Liver (tissue), 9 donors: ENCODE data around the gene PARD3B. TPM values are rescaled to one million over a fixed set of nuclear protein-coding genes. Genes with fewer than 3 reads are reported as not detected.

Source experiments
- DNase-seq: peaks from one replicate; pipeline ENCODE4 v3.0.0-alpha.2; 2017; ENCODE audit warnings: low spot score
- H3K27ac ChIP-seq, 2 donors: one replicate each; pipeline ENCODE4 v1.7.0; 2013; ENCODE audit warnings: inconsistent platforms in 2 of 2, low read length in 2 of 2, control low read depth in 1 of 2, low read depth in 1 of 2, mild to moderate bottlenecking in 1 of 2
- H3K27me3 ChIP-seq, 4 donors: one replicate each; pipeline versions ENCODE4 v1.6.1 to v1.7.0; 2013; ENCODE audit warnings: low read length in 3 of 4, inconsistent platforms in 1 of 4, mild to moderate bottlenecking in 1 of 4, moderate library complexity in 1 of 4; ENCODE audit not compliant: control insufficient read depth in 4 of 4, insufficient read depth in 4 of 4
- H3K36me3 ChIP-seq, 4 donors: one replicate each; pipeline versions ENCODE4 v1.6.1 to v1.7.0; 2013; ENCODE audit warnings: low read length in 3 of 4, mild to moderate bottlenecking in 3 of 4, low read depth in 1 of 4, moderate library complexity in 1 of 4; ENCODE audit not compliant: control insufficient read depth in 4 of 4, insufficient read depth in 3 of 4
- H3K4me1 ChIP-seq, 4 donors: one replicate each; pipeline versions ENCODE4 v1.6.1 to v1.7.0; 2013; ENCODE audit warnings: low read length in 3 of 4, mild to moderate bottlenecking in 3 of 4, moderate library complexity in 1 of 4; ENCODE audit not compliant: control insufficient read depth in 4 of 4, insufficient read depth in 4 of 4
- H3K4me3 ChIP-seq, 3 donors: one replicate each; pipeline versions ENCODE4 v1.6.1 to v1.7.0; 2013; ENCODE audit warnings: low read length in 3 of 3, control low read depth in 1 of 3, low read depth in 1 of 3, mild to moderate bottlenecking in 1 of 3
- H3K9ac ChIP-seq, 2 donors: one replicate each; pipeline ENCODE4 v1.7.0; 2013; ENCODE audit warnings: low read length in 2 of 2, mild to moderate bottlenecking in 2 of 2, moderate library complexity in 2 of 2, control low read depth in 1 of 2, low read depth in 1 of 2
- H3K9me3 ChIP-seq, 4 donors: one replicate each; pipeline versions ENCODE4 v1.6.1 to v1.7.0; 2013; ENCODE audit warnings: low read length in 3 of 4; ENCODE audit not compliant: control insufficient read depth in 4 of 4
- ATF3 ChIP-seq: IDR thresholded peaks from 2 replicates; pipeline ENCODE4 v1.6.1; 2016; ENCODE audit warnings: antibody characterized with exemption
- CTCF ChIP-seq: fragments of 150-350 bp; IDR thresholded peaks from 2 replicates; pipeline ENCODE4 v1.5.1; 2017; ENCODE audit warnings: improper control_type of control experiment, low read depth, low read length; ENCODE audit not compliant: missing input control
- EGR1 ChIP-seq, 2 donors: IDR thresholded peaks; 2 replicates each; pipeline ENCODE4 v1.6.1; 2016 to 2018; ENCODE audit warnings: antibody characterized with exemption in 2 of 2, low read depth in 2 of 2
- FOXA1 ChIP-seq: IDR thresholded peaks from 2 replicates; pipeline ENCODE4 v1.6.1; 2016; ENCODE audit warnings: antibody characterized with exemption
- FOXA2 ChIP-seq: IDR thresholded peaks from 2 replicates; pipeline ENCODE4 v1.6.1; 2016; ENCODE audit warnings: antibody characterized with exemption
- GABPA ChIP-seq, 2 donors: IDR thresholded peaks in 1 of 2; conservative IDR thresholded peaks in 1 of 2; 2 replicates each; pipeline ENCODE4 v1.6.1; 2016; ENCODE audit warnings: antibody characterized with exemption in 2 of 2, mild to moderate bottlenecking in 1 of 2, moderate library complexity in 1 of 2
- HNF4A ChIP-seq, 2 donors: conservative IDR thresholded peaks; 2 replicates each; pipeline ENCODE4 v1.6.1; 2016; ENCODE audit warnings: antibody characterized with exemption in 2 of 2, mild to moderate bottlenecking in 2 of 2
- HNF4G ChIP-seq: IDR thresholded peaks from 2 replicates; pipeline ENCODE4 v1.6.1; 2016; ENCODE audit warnings: antibody characterized with exemption
- JUND ChIP-seq, 2 donors: IDR thresholded peaks; 2 replicates each; pipeline ENCODE4 v1.6.1; 2016; ENCODE audit warnings: antibody characterized with exemption in 2 of 2
- MAX ChIP-seq: IDR thresholded peaks from 2 replicates; pipeline ENCODE4 v1.6.1; 2016; ENCODE audit warnings: antibody characterized with exemption
- NR2F2 ChIP-seq: IDR thresholded peaks from 2 replicates; pipeline ENCODE4 v1.6.1; 2016; ENCODE audit warnings: antibody characterized with exemption
- RAD21 ChIP-seq, 2 donors: IDR thresholded peaks; 2 replicates each; pipeline ENCODE4 v1.6.1; 2016; ENCODE audit warnings: antibody characterized with exemption in 2 of 2, mild to moderate bottlenecking in 2 of 2
- REST ChIP-seq: IDR thresholded peaks from 2 replicates; pipeline ENCODE4 v1.6.1; 2016; ENCODE audit warnings: antibody characterized with exemption, mild to moderate bottlenecking
- RXRA ChIP-seq, 2 donors: IDR thresholded peaks; 2 replicates each; pipeline ENCODE4 v1.6.1; 2017 to 2018; ENCODE audit warnings: antibody characterized with exemption in 2 of 2, mild to moderate bottlenecking in 1 of 2
- SP1 ChIP-seq: IDR thresholded peaks from 2 replicates; pipeline ENCODE4 v1.6.1; 2018; ENCODE audit warnings: antibody characterized with exemption, mild to moderate bottlenecking
- TAF1 ChIP-seq: conservative IDR thresholded peaks from 2 replicates; pipeline ENCODE4 v1.6.1; 2016; ENCODE audit warnings: antibody characterized with exemption, mild to moderate bottlenecking
- YY1 ChIP-seq: IDR thresholded peaks from 2 replicates; pipeline ENCODE4 v1.6.1; 2016; ENCODE audit warnings: antibody characterized with exemption, mild to moderate bottlenecking
- ZBTB33 ChIP-seq: IDR thresholded peaks from 2 replicates; pipeline ENCODE4 v1.6.1; 2016; ENCODE audit warnings: antibody characterized with exemption
- WGBS: extraction: QIAGEN DNeasy Blood & Tissue Kit; methylation state at CpG from one replicate; pipeline ENCODE4 v1.1.7; 2013; 5-methylcytosine and 5-hydroxymethylcytosine counted together
- polyA plus RNA-seq, 2 donors: library from polyadenylated mRNA; stranded (reverse) in 1 of 2; unstranded in 1 of 2; fragments of 200-250 nt in 1 of 2; fragments of >200 nt in 1 of 2; fragmentation: Nextera tagmentation in 1 of 2; extraction: Ambion mirVana in 1 of 2; gene quantifications; one replicate each; pipeline versions ENCODE4 v1.2.1 to v1.2.3, GENCODE V29; 2013 to 2015
- total RNA-seq, 2 donors: library from RNA; depleted of rRNA; stranded (reverse); fragments of >200 nt; gene quantifications; one replicate each; pipeline ENCODE4 v1.2.3, GENCODE V29; 2014
- donor health status: healthy.
- donor health status: healthy.
- donor health status: healthy.
- donor health status: healthy.
- donor health status: healthy.

The PARD3B gene
- total and polyA plus RNA-seq, 4 donors: 1.1 to 10.3 (median 3.7) TPM

DNA sequence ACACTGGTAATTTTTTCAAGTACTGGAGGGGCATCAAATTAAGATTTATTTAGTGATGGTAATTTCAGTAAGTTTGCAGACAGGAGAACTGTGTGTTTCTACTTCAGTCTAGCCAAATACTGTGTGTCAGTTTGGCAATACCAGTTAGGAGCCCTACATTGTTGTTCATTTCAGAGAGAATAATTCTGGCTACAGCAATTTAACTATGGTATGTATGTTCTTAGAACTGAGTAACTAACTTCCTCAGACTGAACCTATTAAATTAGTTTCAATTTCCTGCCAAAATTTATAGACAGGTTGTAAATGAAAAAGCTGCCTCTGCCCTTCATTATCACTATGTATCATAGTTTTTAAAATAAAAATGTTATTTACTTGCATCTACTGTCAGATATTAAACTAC is 332.4 kb downstream of the PARD3B start:
- Histone ChIP-seq H3K9ac (no peak overlapping the region), H3K9me3 (no peaks in the 10 kb centered on the region), H3K36me3 (no peaks in the 10 kb centered on the region), H3K4me3 (no peak overlapping the region), H3K27ac (no peak overlapping the region), H3K27me3 (no peaks in the 10 kb centered on the region), H3K4me1 (no peaks in the 10 kb centered on the region)
- no peak for TF ChIP-seq SP1
- no peak for TF ChIP-seq MAX
- TF ChIP-seq RXRA (IDR thresholded peaks at IDR 0.05): no peak
- TF ChIP-seq GABPA (IDR thresholded peaks at IDR 0.05 in 1 of 2, conservative IDR thresholded peaks at IDR 0.05 in 1 of 2): no peak
- TF ChIP-seq ATF3: no peak
- no peak for TF ChIP-seq FOXA1
- no peak for TF ChIP-seq NR2F2
- TF ChIP-seq YY1: no peak
- no peak for TF ChIP-seq HNF4G
- TF ChIP-seq ZBTB33: no peak
- DNase-seq: no peak

DNA sequence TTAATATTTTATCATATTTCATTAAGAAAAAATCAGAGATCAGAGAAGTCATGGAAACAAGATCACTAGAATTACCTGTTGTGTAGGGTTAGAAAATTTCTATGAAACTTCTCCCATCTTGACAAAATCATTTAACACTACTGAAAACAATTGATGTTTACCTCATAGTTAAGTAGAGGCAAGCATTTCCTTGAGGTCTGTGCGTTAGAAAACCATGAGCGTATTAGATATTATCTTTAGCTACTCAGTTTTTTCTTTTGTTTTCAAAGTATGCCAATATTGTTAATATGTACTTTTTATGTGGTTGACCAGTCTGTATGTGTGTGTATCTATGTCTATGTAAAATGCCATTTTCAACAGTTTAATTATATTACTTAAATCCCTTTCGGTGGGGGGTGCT is 335.7 kb downstream of the PARD3B start:
- H3K36me3 ChIP-seq: no peaks in the 10 kb centered on the region
- no peak for DNase-seq
- no peak overlapping the region for H3K4me3 ChIP-seq
- H3K27me3 ChIP-seq: no peaks in the 10 kb centered on the region
- no peaks in the 10 kb centered on the region for H3K9me3 ChIP-seq
- no peak overlapping the region for H3K9ac ChIP-seq
- TF ChIP-seq FOXA1 (no peak), REST (no peak), HNF4A (conservative IDR thresholded peaks at IDR 0.05) (no peak), ZBTB33 (no peak), MAX (no peak), RXRA (IDR thresholded peaks at IDR 0.05) (no peak), TAF1 (no peak), CTCF (no peak), ATF3 (no peak), GABPA (IDR thresholded peaks at IDR 0.05 in 1 of 2, conservative IDR thresholded peaks at IDR 0.05 in 1 of 2) (no peak), NR2F2 (no peak), FOXA2 (no peak), RAD21 (IDR thresholded peaks at IDR 0.05) (no peak), JUND (IDR thresholded peaks at IDR 0.05) (no peak), YY1 (no peak), SP1 (no peak), EGR1 (IDR thresholded peaks at IDR 0.05; ENCODE audit: low read depth in 2 of 2) (no peak)
- no peak overlapping the region for H3K27ac ChIP-seq
- WGBS: 89% methylated on average over 3 of the region's 3 CpGs
- no peaks in the 10 kb centered on the region for H3K4me1 ChIP-seq
